DLD1 (cell line): ENCODE data around the gene CDH26.
"Not testable (repeated sequence)": the region's sequence is repeated elsewhere in the genome, so short reads cannot be mapped to it uniquely, and the experiment has no call there.

Experiments
- in situ Hi-C: cut with HindIII; loops from 2 replicates; pipeline ENCODE4 v1.10.0; 2017; ENCODE audit warnings: low sequenced_read_pairs

Gene CDH26

DNA sequence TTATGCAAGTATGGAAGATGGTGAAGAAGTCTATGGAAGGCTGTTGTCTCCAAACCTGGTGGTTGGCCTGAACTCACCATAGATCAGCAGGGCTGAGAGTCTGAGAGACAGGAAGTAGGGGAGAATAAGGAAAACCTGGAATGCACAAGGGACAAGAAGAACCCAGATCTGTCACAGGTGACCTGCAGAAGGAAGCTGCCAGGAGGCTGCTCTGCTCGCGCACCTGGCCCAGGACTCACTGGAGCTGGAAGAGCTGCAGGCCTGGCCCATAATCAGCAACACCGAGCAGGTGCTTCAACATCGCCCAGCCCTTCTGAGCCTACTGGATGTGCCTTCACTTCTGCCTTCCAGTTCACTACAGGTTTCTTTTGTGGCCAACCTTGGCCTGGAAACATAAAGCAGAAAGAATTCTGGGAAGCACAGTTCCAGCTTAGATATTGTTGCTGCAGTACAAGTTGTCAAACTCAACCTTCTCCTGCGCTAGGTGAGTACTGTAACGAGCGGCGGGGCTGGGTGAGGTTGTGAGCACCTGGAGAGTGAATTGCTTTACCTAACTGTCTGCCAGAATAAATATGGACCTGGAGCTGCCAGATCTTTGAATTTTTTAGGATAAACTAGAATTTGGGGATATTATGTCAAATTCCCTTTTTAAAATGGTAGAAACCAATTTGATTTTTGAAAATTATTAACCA lies 82.4 kb downstream of the CDH26 start:
- in situ Hi-C loops, result no loop called here

DNA sequence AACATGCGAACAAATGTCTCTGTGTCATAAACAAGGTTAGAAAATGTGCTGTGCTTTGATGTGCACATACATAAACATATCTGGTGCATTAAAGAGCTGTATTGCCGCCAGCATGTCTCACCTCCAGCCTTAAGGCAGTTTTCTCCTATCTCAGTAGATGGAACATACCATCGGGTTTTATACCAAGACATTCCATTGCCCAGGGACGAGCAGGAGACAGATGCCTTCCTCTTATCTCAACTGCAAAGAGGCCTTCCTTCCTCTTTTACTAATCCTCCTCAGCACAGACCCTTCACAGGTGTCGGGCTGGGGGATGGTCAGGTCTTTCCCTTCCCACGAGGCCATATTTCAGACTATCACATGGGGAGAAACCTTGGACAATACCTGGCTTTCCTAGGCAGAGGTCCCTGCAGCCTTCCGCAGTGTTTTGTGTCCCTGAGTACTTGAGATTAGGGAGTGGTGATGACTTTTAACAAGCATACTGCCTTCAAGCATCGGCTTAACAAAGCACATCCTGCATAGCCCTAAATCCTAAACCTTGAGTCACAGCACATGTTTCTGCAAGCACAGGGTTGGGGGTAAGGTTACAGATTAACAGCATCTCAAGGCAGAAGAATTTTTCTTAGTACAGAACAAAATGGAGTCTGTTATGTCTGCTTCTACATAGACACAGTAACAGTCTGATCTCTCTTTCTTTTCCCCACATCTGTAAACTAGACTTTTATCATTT lies 83.4 kb downstream of the CDH26 start:
- in situ Hi-C loops, result not testable (repeated sequence)

DNA sequence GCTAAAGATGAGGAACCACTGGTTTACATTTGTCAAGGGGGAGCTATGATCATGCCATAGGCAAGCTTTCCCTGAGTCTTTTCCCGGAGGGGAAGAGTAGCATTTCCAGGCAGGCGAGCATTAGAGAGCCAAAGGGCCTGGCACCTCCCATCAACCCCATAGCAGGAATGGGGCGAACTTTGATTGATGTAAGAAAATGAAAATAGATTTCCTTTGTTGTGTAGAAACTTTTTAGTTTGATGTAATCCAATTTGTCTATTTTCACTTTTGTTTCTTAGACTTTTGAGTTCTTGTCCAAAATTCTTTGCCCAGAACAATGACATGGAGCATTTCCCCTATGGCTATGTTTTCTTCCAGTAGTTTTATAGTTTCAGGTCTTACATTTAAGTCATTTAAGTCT lies 85.2 kb downstream of the CDH26 start:
- in situ Hi-C loops, result no loop called here

DNA sequence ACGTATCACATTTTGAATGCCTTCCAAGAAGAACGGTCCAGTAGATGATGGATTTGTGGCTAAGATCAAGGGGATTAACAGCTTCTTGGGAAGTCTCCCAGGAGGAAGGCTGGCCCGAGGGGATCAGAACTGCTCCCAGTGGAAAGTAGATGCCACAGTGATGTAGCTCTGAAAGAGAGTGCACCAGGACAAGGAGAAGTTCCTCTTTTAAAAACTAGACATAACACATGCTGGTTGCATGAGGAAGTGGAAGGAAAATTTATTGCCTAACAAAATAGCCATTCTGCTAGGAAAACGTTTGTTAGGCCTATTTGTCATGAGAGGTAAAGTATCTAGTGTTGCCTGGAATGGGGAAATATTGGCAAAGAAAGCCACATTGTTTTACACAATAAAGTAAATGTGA lies 87.8 kb downstream of the CDH26 start:
- in situ Hi-C loops, result no loop called here

DNA sequence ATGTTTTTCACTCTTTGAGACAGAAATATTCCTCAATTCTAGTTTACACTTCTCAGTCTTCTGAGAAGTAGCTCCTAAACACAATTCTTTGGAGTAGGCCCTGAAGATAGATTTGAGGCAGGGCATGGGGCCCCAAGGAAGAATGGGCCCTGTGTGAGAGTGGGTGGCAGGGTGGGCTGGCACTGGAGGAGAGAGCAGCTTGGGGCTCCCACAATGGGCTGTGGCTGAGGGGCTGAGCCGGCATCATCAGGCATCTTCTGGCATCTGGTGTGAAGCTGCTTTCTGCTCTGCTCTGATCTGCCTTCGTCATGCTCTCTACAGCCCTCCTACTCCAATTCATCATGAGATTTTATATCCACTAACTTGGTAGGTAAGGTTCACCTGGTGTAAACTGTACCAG lies 88.2 kb downstream of the CDH26 start:
- in situ Hi-C loops, result no loop called here

DNA sequence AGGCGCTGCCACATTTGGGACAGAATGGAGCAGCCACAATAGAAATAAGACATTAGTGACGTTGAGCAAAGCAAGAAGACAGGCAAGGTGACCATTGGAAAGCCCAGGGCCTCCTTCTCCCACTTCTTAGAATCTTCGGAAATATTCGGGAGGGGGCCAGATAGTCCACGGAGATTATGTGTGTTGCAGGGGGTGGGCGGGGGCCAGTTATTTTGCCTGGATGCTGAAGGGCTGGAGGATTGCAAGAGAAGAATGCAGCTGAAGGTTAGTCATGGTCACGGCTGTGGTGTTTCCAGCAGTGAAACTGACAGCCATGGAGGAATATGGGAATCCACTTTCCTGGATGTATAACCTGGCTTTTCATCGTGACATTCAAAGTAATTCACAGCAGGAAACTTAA lies 88.6 kb downstream of the CDH26 start:
- in situ Hi-C loops, result no loop called here

DNA sequence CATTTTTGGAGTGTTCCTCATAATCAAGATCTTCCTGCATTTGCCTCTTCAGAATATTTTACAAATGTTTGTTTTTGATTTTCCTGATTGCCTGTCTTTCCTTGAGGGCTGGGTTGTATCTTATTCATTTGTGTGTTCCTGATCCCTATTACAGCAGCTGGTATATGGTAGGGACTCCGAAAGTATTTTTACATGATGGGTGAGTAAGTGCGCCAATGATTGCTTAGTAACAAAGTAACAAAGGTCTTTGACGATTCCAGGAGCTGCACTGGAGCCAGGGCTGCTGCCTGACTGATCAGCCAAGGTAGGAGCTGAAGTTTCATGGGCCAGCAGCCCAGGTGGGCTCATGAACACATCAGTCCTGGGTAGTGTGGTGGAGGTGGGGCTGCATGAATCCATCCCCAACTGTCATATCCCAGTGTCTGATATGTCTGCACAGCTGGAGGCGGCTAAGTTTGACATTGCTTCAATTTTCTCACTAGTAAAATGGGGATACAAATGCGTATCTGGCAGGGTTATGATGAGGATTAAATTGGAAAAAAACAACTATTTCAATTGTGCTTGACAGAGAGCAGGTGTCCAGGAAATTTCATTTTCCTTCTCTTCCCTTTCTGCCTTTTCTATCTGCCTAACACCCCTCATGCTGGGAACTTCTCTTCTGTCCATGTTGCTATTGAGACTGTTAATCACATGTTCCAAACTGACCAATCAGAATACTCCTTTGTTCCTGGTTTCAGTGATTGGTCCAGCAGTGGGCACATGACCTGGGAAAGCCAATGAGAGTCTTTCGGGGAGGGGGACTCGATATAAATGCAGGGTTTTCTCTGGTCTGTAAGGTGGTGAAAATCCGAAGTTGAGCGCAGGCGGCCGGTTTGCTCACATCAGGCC lies 90.7 kb downstream of the CDH26 start:
- in situ Hi-C loops, result no loop called here

DNA sequence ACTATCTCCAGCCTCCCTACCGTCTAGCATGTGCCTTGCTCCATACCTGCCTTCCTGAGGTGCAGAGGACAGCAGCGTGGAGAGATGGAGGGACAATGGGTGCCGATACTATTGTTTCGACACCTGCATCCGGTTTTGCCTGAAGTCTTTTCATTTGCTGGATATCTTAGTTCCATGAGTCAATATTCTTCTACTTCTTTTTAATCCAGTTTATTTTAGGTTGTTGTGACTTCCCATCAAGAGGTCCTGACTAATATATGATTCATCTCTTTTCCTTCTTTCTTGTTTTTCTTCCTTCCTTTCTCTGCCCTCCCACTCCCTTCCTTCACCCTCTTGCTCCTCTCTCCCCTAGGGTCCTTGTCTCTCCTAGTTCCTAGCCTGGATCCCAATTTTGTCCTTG lies 91.4 kb downstream of the CDH26 start:
- in situ Hi-C loops, result no loop called here

- in situ Hi-C loops, result no loop called here
Measured at GRCh38 chr20:60050193-60050947, 92.1 kb downstream of the CDH26 start.

DNA sequence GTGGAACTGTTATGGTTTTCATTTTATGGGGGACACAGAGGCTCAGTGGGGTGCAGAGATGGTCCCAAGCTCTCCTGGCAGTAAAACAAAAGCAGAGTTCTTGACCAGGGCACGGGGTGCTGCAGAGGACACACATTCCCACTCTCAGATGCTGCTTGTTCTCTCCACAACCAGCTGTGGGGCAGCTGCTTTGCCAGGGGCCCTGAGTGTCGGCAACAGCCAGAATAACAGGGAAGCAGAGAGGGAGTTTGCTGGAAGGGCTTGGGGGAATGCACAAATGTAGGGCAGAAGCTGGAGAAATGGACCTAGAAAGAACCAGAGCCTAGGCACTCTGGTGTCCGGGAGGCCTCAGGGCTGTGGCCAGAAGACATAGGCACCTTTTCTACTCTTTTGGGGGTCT lies 93.7 kb downstream of the CDH26 start:
- in situ Hi-C loops, result no loop called here

DNA sequence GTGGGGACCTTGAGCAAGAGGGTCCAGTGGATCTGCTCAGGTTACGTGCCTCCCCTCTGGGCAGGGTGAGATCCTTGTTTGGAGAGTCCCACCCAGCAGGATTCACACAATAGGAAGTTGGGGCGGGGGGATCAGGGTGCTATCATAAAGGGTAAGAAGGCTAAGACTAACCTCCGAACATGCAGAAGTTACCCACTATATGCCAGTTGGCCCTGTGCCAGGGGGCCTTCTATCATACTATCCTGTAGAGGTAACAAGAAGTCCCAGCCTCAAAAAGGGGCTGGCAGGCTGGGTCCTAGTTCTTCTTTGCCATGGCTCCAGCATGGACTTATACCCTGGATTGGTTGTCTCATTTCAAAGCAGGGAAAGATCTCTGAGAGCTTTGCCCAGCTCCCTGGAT lies 94.1 kb downstream of the CDH26 start:
- in situ Hi-C loops, result no loop called here

DNA sequence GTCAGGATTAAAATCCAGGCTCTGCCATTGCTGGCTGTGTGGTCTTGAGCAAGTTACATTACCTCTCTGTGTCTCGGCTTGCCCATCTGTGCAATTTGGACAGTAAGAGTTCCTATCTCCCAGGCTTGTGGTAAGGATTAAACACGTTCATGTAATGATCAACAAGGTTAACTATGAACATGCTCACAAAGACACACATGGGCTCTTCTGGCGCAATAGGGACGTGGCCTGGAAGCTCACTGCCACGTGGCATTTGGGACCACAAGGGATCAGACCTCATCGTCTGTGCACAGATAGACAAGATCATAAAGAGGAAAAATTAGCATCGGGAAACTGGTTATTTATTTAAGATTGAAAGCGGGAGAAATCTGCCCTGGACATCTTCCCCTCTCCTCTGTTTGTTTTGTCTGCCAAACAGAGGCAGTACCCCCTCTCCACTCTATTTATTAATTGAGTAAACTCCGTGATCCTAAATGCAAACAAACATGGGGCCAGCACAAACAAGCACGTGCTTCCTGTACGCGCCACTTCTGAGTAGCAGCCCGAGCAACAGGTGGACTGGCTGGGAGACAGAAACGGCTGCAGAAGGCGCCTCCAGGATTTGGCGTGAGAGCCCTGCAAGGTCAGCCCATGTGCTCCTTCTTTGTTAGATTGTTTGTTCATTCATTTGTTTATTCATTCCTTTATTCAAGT lies 95.0 kb downstream of the CDH26 start:
- in situ Hi-C loops, result no loop called here

DNA sequence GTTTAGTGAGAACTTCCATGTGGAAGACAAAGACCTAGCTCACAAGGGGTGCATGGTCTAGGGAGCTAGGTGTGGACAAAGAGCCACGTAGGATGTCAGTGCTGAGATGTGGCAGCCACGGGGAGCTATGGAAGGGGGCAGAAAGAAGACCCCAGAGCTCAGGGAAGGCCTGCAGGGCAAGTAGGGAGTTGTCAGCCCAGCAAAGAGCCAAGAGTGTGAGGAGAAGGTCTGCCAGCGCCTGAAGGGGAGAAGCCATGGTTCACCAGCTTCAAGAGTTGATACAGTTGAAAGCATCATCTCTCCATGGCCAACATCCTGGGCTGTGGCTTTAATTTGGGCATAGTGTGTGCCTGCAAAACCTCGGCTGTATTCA lies 95.6 kb downstream of the CDH26 start:
- in situ Hi-C loops, result no loop called here

- in situ Hi-C loops, result no loop called here
Measured at GRCh38 chr20:60054716-60055634, 96.8 kb downstream of the CDH26 start.

GRCh38 chr20:60055740-60056139 lies 97.5 kb downstream of the CDH26 start:
- in situ Hi-C loops, result no loop called here

- in situ Hi-C loops, result no loop called here
Measured at GRCh38 chr20:60056407-60057122, 98.3 kb downstream of the CDH26 start.

- in situ Hi-C loops, result no loop called here
Measured at GRCh38 chr20:60057123-60057865, 99.1 kb downstream of the CDH26 start.
